NCI-H2171 (cell line): Measurements from ENCODE around the gene FSD1L.
"Not testable (repeated sequence)": the region's sequence is repeated elsewhere in the genome, so short reads cannot be mapped to it uniquely, and the experiment has no call there.

Experiments
- DNase-seq: peaks from one replicate; lab custom pipeline; 2025; lab: John Stamatoyannopoulos, UW

FSD1L gene

GRCh38 chr9:105572455-105572854 lies 124.6 kb downstream of the FSD1L start:
- no peak for DNase-seq

GRCh38 chr9:105579952-105580351 lies 132.1 kb downstream of the FSD1L start:
- DNase-seq: not testable (repeated sequence)

GRCh38 chr9:105581550-105581949 lies 133.7 kb downstream of the FSD1L start:
- DNase-seq: not testable (repeated sequence)

GRCh38 chr9:105593145-105593544 lies 145.3 kb downstream of the FSD1L start:
- DNase-seq: no peak
